COLO668 (cell line): ENCODE results near the gene FREM2.

Experiments
- DNase-seq: peaks from one replicate; lab custom pipeline; 2025; ENCODE audit not compliant: unreplicated experiment; lab: John Stamatoyannopoulos, UW

The FREM2 gene

DNA sequence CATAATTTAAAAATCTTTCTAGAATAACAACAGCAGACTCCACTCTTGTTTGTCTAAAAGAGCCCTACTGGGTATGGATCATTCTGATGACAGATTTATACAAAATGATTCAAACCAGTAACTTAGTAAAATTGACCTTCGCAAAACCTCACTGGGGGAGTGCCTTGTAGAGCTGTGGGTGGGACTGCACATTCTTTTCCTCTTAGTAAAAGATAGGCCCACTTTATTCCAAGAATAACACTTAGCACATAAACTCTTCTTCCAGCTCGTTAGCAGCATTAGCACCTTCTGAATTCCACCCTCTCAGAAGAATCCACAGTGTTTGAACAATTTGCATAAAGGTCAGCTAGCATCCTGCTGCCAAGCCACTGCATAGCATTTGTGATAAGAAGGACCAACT is 196.9 kb downstream of the FREM2 start:
- no peak for DNase-seq

GRCh38 chr13:38888309-38888708 is 201.4 kb downstream of the FREM2 start:
- DNase-seq = no peak

DNA sequence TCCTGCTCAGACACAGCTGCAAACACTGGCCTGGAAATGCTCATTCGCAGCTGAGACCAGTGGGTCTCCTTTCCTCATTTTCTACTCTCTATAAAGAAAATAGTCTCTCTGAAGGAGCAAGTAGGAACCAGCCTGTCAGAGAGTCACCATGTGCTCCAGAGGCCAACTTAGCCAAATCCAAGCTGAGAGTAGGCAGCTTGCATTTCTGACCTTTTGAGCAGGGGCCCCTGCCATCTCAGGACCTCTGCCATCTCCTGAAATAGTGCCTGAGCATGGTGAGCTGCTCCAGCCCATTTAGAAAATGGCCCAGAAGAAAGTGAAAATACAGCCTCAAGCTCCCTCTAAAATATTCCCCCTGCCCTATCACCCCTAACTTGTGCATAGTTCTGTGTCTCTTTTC is 208.2 kb downstream of the FREM2 start:
- no peak for DNase-seq

DNA sequence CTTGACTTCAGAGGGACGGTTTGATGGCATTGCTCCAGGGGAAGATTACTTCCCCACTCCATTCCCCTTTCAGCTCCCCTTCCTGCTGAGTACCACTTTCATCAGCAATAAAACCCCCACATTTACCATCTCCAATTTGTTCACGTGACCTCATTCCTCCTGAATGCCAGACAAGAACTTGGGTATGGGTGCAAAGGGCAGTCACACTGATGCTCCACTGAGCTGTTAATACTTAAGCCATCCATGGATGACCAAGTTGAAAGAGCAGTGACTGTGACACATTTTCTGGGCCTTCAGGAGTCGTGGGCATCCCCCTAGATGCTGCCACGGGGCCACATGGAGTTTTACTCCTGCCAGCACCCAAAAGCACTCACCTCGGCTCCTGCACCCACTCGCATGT is 210.6 kb downstream of the FREM2 start:
- DNase-seq = no peak

DNA sequence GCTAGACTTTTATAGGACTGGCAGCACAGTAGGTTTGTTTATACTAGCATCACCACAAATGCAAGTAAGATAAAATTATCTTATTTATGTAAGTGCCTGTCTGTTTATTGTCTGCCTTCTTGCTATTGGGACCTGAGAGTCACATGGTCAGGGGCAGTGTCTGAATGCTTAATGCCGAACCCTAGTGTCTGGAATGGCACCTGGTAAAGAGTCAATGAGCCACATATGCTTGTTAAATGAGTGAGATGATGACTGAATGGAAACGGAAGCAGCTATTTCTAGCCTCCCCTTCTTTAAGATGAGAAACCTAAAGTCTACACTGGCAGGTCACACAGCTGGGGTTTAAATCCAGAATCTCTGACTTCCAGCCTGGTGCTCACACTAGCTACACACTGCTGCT is 211.6 kb downstream of the FREM2 start:
- DNase-seq = no peak

- no peak for DNase-seq
Measured at GRCh38 chr13:38899571-38899970, 212.7 kb downstream of the FREM2 start.

GRCh38 chr13:38900188-38900587 is 213.3 kb downstream of the FREM2 start:
- no peak for DNase-seq

DNA sequence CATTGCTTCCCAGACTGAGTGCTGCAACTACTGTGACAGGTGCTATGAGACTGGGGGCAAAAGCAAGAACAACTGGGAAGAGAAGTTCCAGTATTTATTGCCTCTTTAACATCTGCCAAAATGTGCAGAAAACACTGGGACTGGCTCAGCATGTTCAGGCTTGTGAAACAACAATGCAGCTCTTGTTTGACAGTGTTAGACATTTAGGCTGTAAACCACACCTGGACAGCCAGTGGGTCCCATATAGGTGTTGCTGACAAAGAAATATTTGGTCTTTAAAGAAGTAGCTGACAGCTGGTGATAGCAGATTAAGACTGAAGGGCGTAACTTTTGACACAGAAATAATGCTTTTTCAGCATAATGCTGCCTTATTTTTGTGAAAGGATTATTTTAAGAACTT is 215.7 kb downstream of the FREM2 start:
- DNase-seq = peak; percentile 38

- DNase-seq = no peak
Measured at GRCh38 chr13:38905081-38905480, 218.2 kb downstream of the FREM2 start.

- DNase-seq = no peak
Measured at GRCh38 chr13:38905861-38906260, 219.0 kb downstream of the FREM2 start.

- DNase-seq = no peak
Measured at GRCh38 chr13:38908574-38908973, 221.7 kb downstream of the FREM2 start.

DNA sequence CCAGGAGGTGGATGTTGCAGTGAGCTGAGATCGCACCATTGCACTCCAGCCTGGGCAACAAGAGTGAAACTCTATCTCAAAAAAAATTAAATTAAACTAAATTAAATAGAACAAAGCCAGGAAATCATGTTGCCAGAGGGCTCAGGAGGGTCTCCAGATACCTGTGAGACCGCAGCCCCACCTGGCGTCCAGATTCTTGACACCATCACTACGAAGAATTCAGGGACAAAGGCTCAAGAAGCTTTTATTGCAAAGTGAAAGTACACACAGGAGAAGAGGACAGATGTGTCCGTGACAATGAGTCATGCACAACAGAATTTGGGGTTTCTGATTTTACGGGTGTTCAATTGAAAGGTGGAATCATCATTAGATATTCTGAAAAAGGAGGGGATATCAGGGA is 227.2 kb downstream of the FREM2 start:
- DNase-seq = no peak

- DNase-seq = no peak
Measured at GRCh38 chr13:38921081-38921480, 234.2 kb downstream of the FREM2 start.

DNA sequence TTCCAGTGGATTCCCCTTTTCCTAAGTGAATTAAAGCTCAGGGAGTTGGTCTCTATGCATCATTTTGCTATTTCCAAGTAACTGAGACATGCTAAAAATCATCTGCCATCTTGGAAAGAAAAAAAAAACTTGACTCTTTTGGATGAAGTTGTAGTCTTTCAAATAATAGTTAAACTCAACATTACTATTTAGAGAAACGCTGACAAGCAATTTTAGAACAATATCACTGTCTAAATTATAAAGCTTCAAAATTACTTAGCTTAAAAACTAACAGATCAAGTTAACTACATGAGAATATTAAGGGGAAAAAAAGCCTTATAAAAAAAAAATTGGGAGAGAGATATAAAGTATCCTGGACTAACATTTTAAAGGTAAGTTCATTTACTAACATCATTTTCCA is 235.3 kb downstream of the FREM2 start:
- no peak for DNase-seq

- DNase-seq = no peak
Measured at GRCh38 chr13:38933786-38934185, 246.9 kb downstream of the FREM2 start.
